PC-3 (cell line): ENCODE measurements around the gene CFAP45.

Experiments
- CTCF ChIP-seq: fragments of 300-600 bp; sonication (generic); conservative IDR thresholded peaks from 2 replicates; pipeline ENCODE4 v1.5.1; 2017; ENCODE audit warnings: antibody characterized with exemption, low read depth, mild to moderate bottlenecking, low read length
- EZH2phosphoT487 ChIP-seq: fragments of 300-600 bp; sonication (generic); IDR thresholded peaks from 2 replicates; pipeline ENCODE4 v1.6.1; 2018; ENCODE audit warnings: mild to moderate bottlenecking, antibody characterized with exemption, low read length, borderline replicate concordance

GRCh38 chr1:159929155-159930051, 29.4 kb upstream of the CFAP45 start:
- TF ChIP-seq CTCF (no peak), EZH2phosphoT487 (no peak)
